Liver (tissue), 9 donors: ENCODE data around the gene CACNG4. TPM values are rescaled to one million over a fixed set of nuclear protein-coding genes. Genes with fewer than 3 reads are reported as not detected.

Experiments used
- DNase-seq: peaks from one replicate; pipeline ENCODE4 v3.0.0-alpha.2; 2017; ENCODE audit warnings: low spot score
- H3K27ac ChIP-seq, 2 donors: one replicate each; pipeline ENCODE4 v1.7.0; 2013; ENCODE audit warnings: inconsistent platforms in 2 of 2, low read length in 2 of 2, control low read depth in 1 of 2, low read depth in 1 of 2, mild to moderate bottlenecking in 1 of 2
- H3K27me3 ChIP-seq, 4 donors: one replicate each; pipeline versions ENCODE4 v1.6.1 to v1.7.0; 2013; ENCODE audit warnings: low read length in 3 of 4, inconsistent platforms in 1 of 4, mild to moderate bottlenecking in 1 of 4, moderate library complexity in 1 of 4; ENCODE audit not compliant: control insufficient read depth in 4 of 4, insufficient read depth in 4 of 4
- H3K36me3 ChIP-seq, 4 donors: one replicate each; pipeline versions ENCODE4 v1.6.1 to v1.7.0; 2013; ENCODE audit warnings: low read length in 3 of 4, mild to moderate bottlenecking in 3 of 4, low read depth in 1 of 4, moderate library complexity in 1 of 4; ENCODE audit not compliant: control insufficient read depth in 4 of 4, insufficient read depth in 3 of 4
- H3K4me1 ChIP-seq, 4 donors: one replicate each; pipeline versions ENCODE4 v1.6.1 to v1.7.0; 2013; ENCODE audit warnings: low read length in 3 of 4, mild to moderate bottlenecking in 3 of 4, moderate library complexity in 1 of 4; ENCODE audit not compliant: control insufficient read depth in 4 of 4, insufficient read depth in 4 of 4
- H3K4me3 ChIP-seq, 3 donors: one replicate each; pipeline versions ENCODE4 v1.6.1 to v1.7.0; 2013; ENCODE audit warnings: low read length in 3 of 3, control low read depth in 1 of 3, low read depth in 1 of 3, mild to moderate bottlenecking in 1 of 3
- H3K9ac ChIP-seq, 2 donors: one replicate each; pipeline ENCODE4 v1.7.0; 2013; ENCODE audit warnings: low read length in 2 of 2, mild to moderate bottlenecking in 2 of 2, moderate library complexity in 2 of 2, control low read depth in 1 of 2, low read depth in 1 of 2
- H3K9me3 ChIP-seq, 4 donors: one replicate each; pipeline versions ENCODE4 v1.6.1 to v1.7.0; 2013; ENCODE audit warnings: low read length in 3 of 4; ENCODE audit not compliant: control insufficient read depth in 4 of 4
- ATF3 ChIP-seq: IDR thresholded peaks from 2 replicates; pipeline ENCODE4 v1.6.1; 2016; ENCODE audit warnings: antibody characterized with exemption
- EGR1 ChIP-seq, 2 donors: IDR thresholded peaks; 2 replicates each; pipeline ENCODE4 v1.6.1; 2016 to 2018; ENCODE audit warnings: antibody characterized with exemption in 2 of 2, low read depth in 2 of 2
- FOXA1 ChIP-seq: IDR thresholded peaks from 2 replicates; pipeline ENCODE4 v1.6.1; 2016; ENCODE audit warnings: antibody characterized with exemption
- FOXA2 ChIP-seq: IDR thresholded peaks from 2 replicates; pipeline ENCODE4 v1.6.1; 2016; ENCODE audit warnings: antibody characterized with exemption
- HNF4G ChIP-seq: IDR thresholded peaks from 2 replicates; pipeline ENCODE4 v1.6.1; 2016; ENCODE audit warnings: antibody characterized with exemption
- JUND ChIP-seq, 2 donors: IDR thresholded peaks; 2 replicates each; pipeline ENCODE4 v1.6.1; 2016; ENCODE audit warnings: antibody characterized with exemption in 2 of 2
- MAX ChIP-seq: IDR thresholded peaks from 2 replicates; pipeline ENCODE4 v1.6.1; 2016; ENCODE audit warnings: antibody characterized with exemption
- NR2F2 ChIP-seq: IDR thresholded peaks from 2 replicates; pipeline ENCODE4 v1.6.1; 2016; ENCODE audit warnings: antibody characterized with exemption
- RAD21 ChIP-seq, 2 donors: IDR thresholded peaks; 2 replicates each; pipeline ENCODE4 v1.6.1; 2016; ENCODE audit warnings: antibody characterized with exemption in 2 of 2, mild to moderate bottlenecking in 2 of 2
- RXRA ChIP-seq, 2 donors: IDR thresholded peaks; 2 replicates each; pipeline ENCODE4 v1.6.1; 2017 to 2018; ENCODE audit warnings: antibody characterized with exemption in 2 of 2, mild to moderate bottlenecking in 1 of 2
- SP1 ChIP-seq: IDR thresholded peaks from 2 replicates; pipeline ENCODE4 v1.6.1; 2018; ENCODE audit warnings: antibody characterized with exemption, mild to moderate bottlenecking
- TAF1 ChIP-seq: conservative IDR thresholded peaks from 2 replicates; pipeline ENCODE4 v1.6.1; 2016; ENCODE audit warnings: antibody characterized with exemption, mild to moderate bottlenecking
- YY1 ChIP-seq: IDR thresholded peaks from 2 replicates; pipeline ENCODE4 v1.6.1; 2016; ENCODE audit warnings: antibody characterized with exemption, mild to moderate bottlenecking
- ZBTB33 ChIP-seq: IDR thresholded peaks from 2 replicates; pipeline ENCODE4 v1.6.1; 2016; ENCODE audit warnings: antibody characterized with exemption
- WGBS: extraction: QIAGEN DNeasy Blood & Tissue Kit; methylation state at CpG from one replicate; pipeline ENCODE4 v1.1.7; 2013; 5-methylcytosine and 5-hydroxymethylcytosine counted together
- polyA plus RNA-seq, 2 donors: library from polyadenylated mRNA; stranded (reverse) in 1 of 2; unstranded in 1 of 2; fragments of 200-250 nt in 1 of 2; fragments of >200 nt in 1 of 2; fragmentation: Nextera tagmentation in 1 of 2; extraction: Ambion mirVana in 1 of 2; gene quantifications; one replicate each; pipeline versions ENCODE4 v1.2.1 to v1.2.3, GENCODE V29; 2013 to 2015
- total RNA-seq, 2 donors: library from RNA; depleted of rRNA; stranded (reverse); fragments of >200 nt; gene quantifications; one replicate each; pipeline ENCODE4 v1.2.3, GENCODE V29; 2014
- TF ChIP-seq, protein P1 (sequence below): IDR thresholded peaks from 2 replicates; pipeline ENCODE4 v1.6.1; 2016; ENCODE audit warnings: antibody characterized with exemption, mild to moderate bottlenecking
- donor health status: healthy.
- donor health status: healthy.
- donor health status: healthy.
- donor health status: healthy.
- donor health status: healthy.

Gene CACNG4
- total and polyA plus RNA-seq, 4 donors, result 0.02 to 0.09 (median 0.08) TPM; not detected in 1

- no peak for DNase-seq
- no peak overlapping the region for H3K27ac ChIP-seq
- peaks cover 0 to 2% (median 0%) of the 10 kb centered on the region in 4 donors for H3K9me3 ChIP-seq
- no peak for TF ChIP-seq TAF1
- no peak for TF ChIP-seq MAX
- no peak for TF ChIP-seq YY1
- TF ChIP-seq JUND (IDR thresholded peaks at IDR 0.05), result no peak
- no peak for TF ChIP-seq ATF3
- H3K36me3 ChIP-seq, result no peaks in the 10 kb centered on the region
- H3K9ac ChIP-seq, result no peak overlapping the region
- no peak overlapping the region for H3K4me3 ChIP-seq
- H3K27me3 ChIP-seq, result no peaks in the 10 kb centered on the region
- 87% methylated on average over 12 of the region's 12 CpGs for WGBS
- no peaks in the 10 kb centered on the region for H3K4me1 ChIP-seq
These were observed 45.6 kb upstream of the CACNG4 start for GRCh38 chr17:66918896-66919295.

DNA sequence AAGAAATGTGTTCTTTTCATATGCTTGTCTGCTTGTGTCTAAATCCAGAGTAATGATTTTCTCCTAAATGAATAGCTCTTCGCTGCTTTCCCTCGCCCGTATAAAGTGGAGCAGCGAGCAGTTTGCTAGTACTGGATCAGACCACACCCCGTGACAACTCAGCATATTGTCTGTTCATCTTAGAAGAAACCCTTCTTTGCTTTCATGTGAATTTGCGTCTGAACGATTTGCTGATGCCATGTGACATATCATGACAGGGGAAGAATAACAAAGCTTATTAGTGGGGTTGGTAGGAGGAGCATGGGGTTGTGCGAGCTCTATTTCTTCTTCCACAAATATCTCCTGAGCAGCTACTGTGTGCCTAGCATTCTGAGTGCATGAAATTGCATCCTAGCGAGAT, 44.1 kb upstream of the CACNG4 start:
- Histone ChIP-seq H3K9ac (no peak overlapping the region), H3K4me3 (no peak overlapping the region), H3K9me3 (peaks cover 0 to 2% (median 0%) of the 10 kb centered on the region in 4 donors), H3K27me3 (no peaks in the 10 kb centered on the region), H3K4me1 (no peaks in the 10 kb centered on the region), H3K36me3 (no peaks in the 10 kb centered on the region), H3K27ac (no peak overlapping the region)
- 88% methylated on average over 9 of the region's 9 CpGs for WGBS
- no peak for DNase-seq
- TF ChIP-seq FOXA2 (no peak), MAX (no peak), YY1 (no peak), NR2F2 (no peak), SP1 (no peak), RXRA (IDR thresholded peaks at IDR 0.05) (no peak), TAF1 (no peak), RAD21 (IDR thresholded peaks at IDR 0.05) (no peak), HNF4G (no peak), JUND (IDR thresholded peaks at IDR 0.05) (no peak)
- TF ChIP-seq, protein P1, sequence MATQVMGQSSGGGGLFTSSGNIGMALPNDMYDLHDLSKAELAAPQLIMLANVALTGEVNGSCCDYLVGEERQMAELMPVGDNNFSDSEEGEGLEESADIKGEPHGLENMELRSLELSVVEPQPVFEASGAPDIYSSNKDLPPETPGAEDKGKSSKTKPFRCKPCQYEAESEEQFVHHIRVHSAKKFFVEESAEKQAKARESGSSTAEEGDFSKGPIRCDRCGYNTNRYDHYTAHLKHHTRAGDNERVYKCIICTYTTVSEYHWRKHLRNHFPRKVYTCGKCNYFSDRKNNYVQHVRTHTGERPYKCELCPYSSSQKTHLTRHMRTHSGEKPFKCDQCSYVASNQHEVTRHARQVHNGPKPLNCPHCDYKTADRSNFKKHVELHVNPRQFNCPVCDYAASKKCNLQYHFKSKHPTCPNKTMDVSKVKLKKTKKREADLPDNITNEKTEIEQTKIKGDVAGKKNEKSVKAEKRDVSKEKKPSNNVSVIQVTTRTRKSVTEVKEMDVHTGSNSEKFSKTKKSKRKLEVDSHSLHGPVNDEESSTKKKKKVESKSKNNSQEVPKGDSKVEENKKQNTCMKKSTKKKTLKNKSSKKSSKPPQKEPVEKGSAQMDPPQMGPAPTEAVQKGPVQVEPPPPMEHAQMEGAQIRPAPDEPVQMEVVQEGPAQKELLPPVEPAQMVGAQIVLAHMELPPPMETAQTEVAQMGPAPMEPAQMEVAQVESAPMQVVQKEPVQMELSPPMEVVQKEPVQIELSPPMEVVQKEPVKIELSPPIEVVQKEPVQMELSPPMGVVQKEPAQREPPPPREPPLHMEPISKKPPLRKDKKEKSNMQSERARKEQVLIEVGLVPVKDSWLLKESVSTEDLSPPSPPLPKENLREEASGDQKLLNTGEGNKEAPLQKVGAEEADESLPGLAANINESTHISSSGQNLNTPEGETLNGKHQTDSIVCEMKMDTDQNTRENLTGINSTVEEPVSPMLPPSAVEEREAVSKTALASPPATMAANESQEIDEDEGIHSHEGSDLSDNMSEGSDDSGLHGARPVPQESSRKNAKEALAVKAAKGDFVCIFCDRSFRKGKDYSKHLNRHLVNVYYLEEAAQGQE, result no peak

- H3K27ac ChIP-seq, result no peak overlapping the region
- no peaks in the 10 kb centered on the region for H3K36me3 ChIP-seq
- H3K4me1 ChIP-seq, result no peaks in the 10 kb centered on the region
- no peak overlapping the region for H3K9ac ChIP-seq
- no peak overlapping the region for H3K4me3 ChIP-seq
- H3K9me3 ChIP-seq, result peaks cover 0 to 2% (median 0%) of the 10 kb centered on the region in 4 donors
- WGBS, result 86% methylated on average over 4 of the region's 4 CpGs
- DNase-seq, result no peak
- TF ChIP-seq ZBTB33, result no peak
- no peak for TF ChIP-seq EGR1 (IDR thresholded peaks at IDR 0.05; ENCODE audit: low read depth in 2 of 2)
- TF ChIP-seq RXRA (IDR thresholded peaks at IDR 0.05), result no peak
- no peak for TF ChIP-seq FOXA1
- TF ChIP-seq, protein P1, result no peak
- TF ChIP-seq HNF4G, result no peak
- TF ChIP-seq NR2F2, result no peak
- peaks cover 0 to under 1% (median 0%) of the 10 kb centered on the region in 4 donors for H3K27me3 ChIP-seq
These were observed 43.6 kb upstream of the CACNG4 start for GRCh38 chr17:66920950-66921349.
